H7 (cell line): ENCODE data around the gene NUDT1. TPM values are rescaled to one million over a fixed set of nuclear protein-coding genes. Genes with fewer than 3 reads are reported as not detected.

Experiments
- DNase-seq: peaks from one replicate; pipeline ENCODE4 v3.0.0; 2012
- H3K27me3 ChIP-seq: 2 replicates; pipeline ENCODE4 v1.6.0; 2011; ENCODE audit warnings: mild to moderate bottlenecking, low read length; ENCODE audit not compliant: control insufficient read depth, insufficient read depth
- H3K36me3 ChIP-seq: replicated peaks from 2 replicates; pipeline ENCODE4 v1.5.1; 2011; ENCODE audit warnings: low read length; ENCODE audit not compliant: control insufficient read depth, insufficient read depth
- H3K4me3 ChIP-seq: 2 replicates; pipeline ENCODE4 v1.5.1; 2011; ENCODE audit warnings: low read depth, mild to moderate bottlenecking, control low read depth, low read length, moderate library complexity; ENCODE audit not compliant: insufficient read depth
- total RNA-seq: library from RNA; depleted of rRNA; stranded (reverse); fragments of >200 nt; shearing (Covaris generic); gene quantifications from 2 replicates; pipeline ENCODE4 v1.2.3, GENCODE V29; 2014; rRNA removed

NUDT1 gene
- total RNA-seq = 101 and 117 TPM in 2 replicates

GRCh38 chr7:2241580-2242540 lies at the start of gene NUDT1, which contains the start of gene MRM2:
NUDT1 (plus strand) TSS chr7:2242226; CDS start chr7:2244575, 2,349 bp downstream.
MRM2 (minus strand) TSS chr7:2242205; CDS start chr7:2242169, 36 bp downstream.
- H3K36me3 ChIP-seq = peaks cover 24% of the 10 kb centered on the region

GRCh38 chr7:2192831-2193534 lies 49.0 kb upstream of the NUDT1 start:
- Histone ChIP-seq H3K27me3 (no peaks in the 10 kb centered on the region), H3K4me3 (no peak overlapping the region), H3K36me3 (peaks cover 16% of the 10 kb centered on the region)
- DNase-seq = no peak

More at GRCh38 chr7:2241580-2242540, at the start of gene NUDT1, which contains the start of gene MRM2:
- DNase-seq = peak; percentile 97
- peak within 1 kb of the TSS; percentile 87 for H3K4me3 ChIP-seq
- H3K27me3 ChIP-seq = no peaks in the 10 kb centered on the region

- DNase-seq = no peak
- H3K27me3 ChIP-seq = no peaks in the 10 kb centered on the region
- no peak overlapping the region for H3K4me3 ChIP-seq
- H3K36me3 ChIP-seq = peaks cover 16% of the 10 kb centered on the region
Measured at GRCh38 chr7:2193575-2194305, 48.3 kb upstream of the NUDT1 start.

GRCh38 chr7:2195400-2196246 lies 46.4 kb upstream of the NUDT1 start:
- no peak for DNase-seq
- no peak overlapping the region for H3K4me3 ChIP-seq
- no peaks in the 10 kb centered on the region for H3K27me3 ChIP-seq

GRCh38 chr7:2196381-2197378 lies 45.3 kb upstream of the NUDT1 start:
- peaks cover 21% of the 10 kb centered on the region for H3K36me3 ChIP-seq
- no peaks in the 10 kb centered on the region for H3K27me3 ChIP-seq
- no peak overlapping the region for H3K4me3 ChIP-seq
- no peak for DNase-seq

More at GRCh38 chr7:2195400-2196246, 46.4 kb upstream of the NUDT1 start:
- peaks cover 21% of the 10 kb centered on the region for H3K36me3 ChIP-seq

- Histone ChIP-seq H3K27me3 (no peaks in the 10 kb centered on the region), H3K36me3 (peaks cover 21% of the 10 kb centered on the region), H3K4me3 (no peak overlapping the region)
- no peak for DNase-seq
Measured at GRCh38 chr7:2197436-2198155, 44.4 kb upstream of the NUDT1 start.

GRCh38 chr7:2198206-2198605 lies 43.8 kb upstream of the NUDT1 start:
- Histone ChIP-seq H3K27me3 (no peaks in the 10 kb centered on the region), H3K36me3 (peaks cover 21% of the 10 kb centered on the region), H3K4me3 (no peak overlapping the region)
- DNase-seq = peak; percentile 39

- Histone ChIP-seq H3K27me3 (no peaks in the 10 kb centered on the region), H3K4me3 (no peak overlapping the region), H3K36me3 (peaks cover 21% of the 10 kb centered on the region)
- no peak for DNase-seq
Measured at GRCh38 chr7:2198760-2199159, 43.3 kb upstream of the NUDT1 start.

GRCh38 chr7:2199528-2199927 lies 42.5 kb upstream of the NUDT1 start:
- DNase-seq = no peak
- no peaks in the 10 kb centered on the region for H3K27me3 ChIP-seq
- H3K36me3 ChIP-seq = peaks cover 21% of the 10 kb centered on the region
- no peak overlapping the region for H3K4me3 ChIP-seq

- Histone ChIP-seq H3K27me3 (no peaks in the 10 kb centered on the region), H3K4me3 (no peak overlapping the region), H3K36me3 (peaks cover 21% of the 10 kb centered on the region)
- no peak for DNase-seq
Measured at GRCh38 chr7:2199956-2200583, 42.0 kb upstream of the NUDT1 start.

- H3K36me3 ChIP-seq = peaks cover 20% of the 10 kb centered on the region
- no peaks in the 10 kb centered on the region for H3K27me3 ChIP-seq
- no peak overlapping the region for H3K4me3 ChIP-seq
- DNase-seq = no peak
Measured at GRCh38 chr7:2200584-2200980, 41.4 kb upstream of the NUDT1 start.

- no peak for DNase-seq
- H3K4me3 ChIP-seq = no peak overlapping the region
- H3K27me3 ChIP-seq = no peaks in the 10 kb centered on the region
- H3K36me3 ChIP-seq = peaks cover 15% of the 10 kb centered on the region
Measured at GRCh38 chr7:2201128-2201527, 40.9 kb upstream of the NUDT1 start.
